Measurements from ENCODE around the gene SASS6. TPM values are rescaled to one million over a fixed set of nuclear protein-coding genes. Genes with fewer than 3 reads are reported as not detected.
"Not testable (repeated sequence)": the region's sequence is repeated elsewhere in the genome, so short reads cannot be mapped to it uniquely, and the experiment has no call there.

SASS6 gene
- total RNA-seq, 1 experiment from 2014 or later = 19.4 TPM

DNA sequence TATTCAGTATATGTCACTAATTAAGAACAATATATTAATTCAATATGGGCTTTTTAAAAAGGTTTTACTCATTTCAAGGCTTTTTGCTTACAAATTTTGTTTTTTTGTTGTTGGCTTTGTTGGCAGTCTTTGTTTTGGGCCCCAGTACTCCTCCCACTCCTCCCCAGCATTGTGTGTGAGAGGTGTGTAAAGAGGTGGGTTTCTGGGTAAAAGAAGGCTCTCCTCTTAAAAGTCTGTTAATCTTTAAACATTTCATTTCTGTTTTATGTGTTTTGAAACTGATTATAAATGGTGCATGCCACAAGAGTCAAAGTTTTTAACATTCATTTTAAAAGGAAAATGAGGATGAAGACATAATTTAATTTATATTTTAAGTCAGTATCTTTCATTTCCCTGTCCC lies 79.6 kb downstream of the SASS6 start:
- in situ Hi-C loops (cut with HindIII; ENCODE audit: low sequenced_read_pairs) = no loop called here

DNA sequence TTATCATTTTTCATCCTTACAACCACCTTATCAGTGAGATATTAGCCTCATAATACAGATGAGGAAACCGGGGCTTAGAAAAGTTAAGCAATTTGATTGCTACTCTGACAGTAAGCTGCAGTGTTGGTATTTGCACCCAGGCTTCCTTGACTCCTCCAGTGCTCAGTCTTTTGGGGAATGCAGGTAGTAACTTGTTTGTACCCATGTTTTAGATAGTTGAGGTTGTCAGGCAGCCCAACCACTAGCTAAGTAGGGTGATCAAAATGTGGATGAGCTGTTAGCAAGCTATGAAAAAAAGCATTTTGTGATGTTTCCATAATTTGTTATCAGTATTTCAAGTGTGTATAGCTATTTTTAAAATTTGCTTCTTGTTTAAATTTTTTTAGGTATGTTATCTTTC lies 80.8 kb downstream of the SASS6 start:
- in situ Hi-C loops (cut with HindIII; ENCODE audit: low sequenced_read_pairs) = no loop called here

More for the DNA sequence above, 79.6 kb downstream of the SASS6 start:
- DNase-seq (ENCODE audit: low spot score) = no peak

DNA sequence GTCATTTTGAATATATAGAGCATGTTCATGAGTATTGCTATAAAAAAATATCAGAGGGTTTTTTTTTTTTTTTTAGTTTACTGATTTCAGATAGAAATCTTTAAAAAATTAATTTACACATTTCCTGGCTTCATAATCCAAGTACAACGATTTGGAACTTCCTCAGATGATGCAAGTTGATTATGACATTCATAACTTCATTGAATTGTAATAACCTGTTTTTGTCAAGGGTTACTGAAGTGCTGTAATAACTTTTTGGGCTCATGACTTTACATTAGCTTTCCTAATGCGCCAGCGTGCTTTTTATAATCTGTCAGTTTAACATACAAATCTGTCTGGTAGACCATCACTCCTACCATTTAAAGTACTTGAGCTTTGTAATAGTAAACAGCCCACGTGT lies 81.3 kb downstream of the SASS6 start:
- in situ Hi-C loops (cut with HindIII; ENCODE audit: low sequenced_read_pairs) = no loop called here
- no peak for DNase-seq (ENCODE audit: low spot score)

More for the DNA sequence above, 80.8 kb downstream of the SASS6 start:
- no peak for DNase-seq (ENCODE audit: low spot score)

DNA sequence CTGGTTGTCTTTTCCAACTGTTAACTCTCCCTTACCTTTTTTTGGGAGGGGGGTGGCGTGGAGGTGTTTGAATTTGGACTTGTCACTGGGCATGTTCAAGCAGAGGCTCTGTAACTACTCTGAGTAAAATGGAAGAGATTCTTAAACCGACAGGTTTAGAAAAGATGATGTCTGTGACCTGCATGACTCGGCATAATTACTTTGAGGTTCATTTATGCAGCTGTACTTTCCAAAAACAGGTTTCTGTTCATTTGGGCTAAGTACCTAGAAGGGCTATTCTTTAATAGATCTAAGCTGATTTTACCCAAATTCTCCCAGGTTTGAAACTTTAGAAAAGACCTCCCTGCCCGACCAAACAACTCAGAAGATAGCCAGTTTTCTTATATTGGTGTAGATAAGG lies 82.6 kb downstream of the SASS6 start:
- no peak for DNase-seq (ENCODE audit: low spot score)
- in situ Hi-C loops (cut with HindIII; ENCODE audit: low sequenced_read_pairs) = no loop called here

DNA sequence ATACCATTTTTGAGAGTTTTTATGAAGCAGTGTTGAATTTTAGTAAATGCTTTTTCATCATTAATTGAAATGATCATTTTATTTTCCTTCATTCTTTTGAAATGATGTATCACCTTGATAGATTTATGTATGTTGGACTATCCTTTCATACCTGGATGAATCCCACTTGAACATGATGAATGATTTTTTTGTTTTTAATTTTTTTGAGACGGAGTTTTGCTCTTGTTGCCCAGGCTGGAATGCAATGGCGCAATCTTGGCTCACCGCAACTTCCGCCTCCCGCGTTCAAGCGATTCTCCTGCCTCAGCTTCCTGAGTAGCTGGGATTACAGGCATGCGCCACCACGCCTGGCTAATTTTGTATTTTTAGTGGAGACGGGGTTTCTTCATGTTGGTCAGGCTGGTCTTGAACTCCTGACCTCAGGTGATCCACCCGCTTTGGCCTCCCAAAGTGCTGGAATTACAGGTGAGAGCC lies 85.5 kb downstream of the SASS6 start:
- in situ Hi-C loops (cut with HindIII; ENCODE audit: low sequenced_read_pairs) = not testable (repeated sequence)

DNA sequence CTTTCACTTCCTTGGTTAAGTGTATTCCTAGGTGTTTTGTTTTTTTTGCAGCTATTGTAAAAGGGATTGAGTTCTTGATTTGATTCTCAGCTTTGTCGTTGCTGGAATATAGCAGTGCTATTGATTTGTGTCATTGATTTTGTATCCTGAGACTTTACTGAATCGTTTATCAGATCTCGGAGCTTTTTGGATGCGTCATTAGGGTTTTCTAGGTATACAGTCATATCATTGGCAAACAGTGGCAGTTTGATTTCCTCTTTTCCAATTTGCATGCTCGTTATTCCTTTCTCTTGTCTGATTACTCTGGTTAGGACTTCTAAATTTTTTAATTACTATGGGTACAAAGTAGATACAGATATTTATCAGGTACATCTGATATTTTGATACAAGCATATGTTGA lies 87.5 kb downstream of the SASS6 start:
- in situ Hi-C loops (cut with HindIII; ENCODE audit: low sequenced_read_pairs) = no loop called here
- DNase-seq (ENCODE audit: low spot score) = no peak

More for the DNA sequence above, 85.5 kb downstream of the SASS6 start:
- DNase-seq (ENCODE audit: low spot score) = not testable (repeated sequence)

DNA sequence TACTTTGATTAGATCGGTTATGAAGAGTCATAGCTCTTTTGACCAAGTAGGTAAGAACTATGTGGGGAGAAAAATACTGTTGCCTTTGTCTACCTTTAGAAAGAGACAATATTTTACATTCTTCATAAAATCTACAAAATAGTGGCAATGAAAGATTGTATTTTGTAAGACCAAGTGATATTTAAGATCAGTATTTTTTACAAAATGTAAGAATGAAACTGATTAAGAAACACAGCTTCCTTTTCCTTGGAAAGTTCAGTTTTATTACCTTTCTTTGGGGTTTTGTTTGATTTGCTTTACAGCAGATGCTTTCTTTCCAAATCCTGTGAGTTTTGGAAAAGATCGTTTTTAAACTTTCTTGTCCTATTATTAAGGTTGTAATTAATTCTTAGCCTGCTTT lies 93.1 kb downstream of the SASS6 start:
- no peak for DNase-seq (ENCODE audit: low spot score)
- in situ Hi-C loops (cut with HindIII; ENCODE audit: low sequenced_read_pairs) = no loop called here

DNA sequence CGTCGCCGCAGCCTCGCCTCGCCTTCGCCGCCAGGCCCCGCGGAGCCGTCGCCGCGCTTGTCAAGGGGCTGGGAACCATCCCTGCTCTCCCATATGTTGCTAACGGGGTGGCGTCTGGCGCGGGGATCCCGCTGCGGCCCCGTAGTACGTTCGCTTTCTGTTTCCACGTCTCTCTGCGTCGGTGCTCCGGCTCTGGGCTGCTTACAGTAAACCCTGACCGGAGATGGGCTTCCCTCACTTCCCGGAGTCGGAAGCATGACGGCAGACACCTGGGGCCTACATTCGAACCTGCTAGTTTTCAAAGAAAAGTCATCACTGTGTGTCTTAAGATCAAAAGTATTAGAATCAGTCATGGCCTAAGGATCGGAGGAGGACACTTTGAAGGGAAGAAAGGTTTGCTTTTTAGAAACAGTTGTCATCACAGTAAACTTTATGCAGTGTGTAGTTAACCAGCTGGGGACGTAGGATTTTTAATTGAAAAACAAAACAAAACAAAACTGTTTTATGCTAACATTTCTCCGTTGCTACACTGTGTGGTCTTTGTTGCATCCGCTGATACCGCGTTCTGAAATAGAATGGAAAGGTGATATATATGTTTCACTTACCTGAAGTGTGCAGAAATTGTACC lies 94.0 kb downstream of the SASS6 start:
- in situ Hi-C loops (cut with HindIII; ENCODE audit: low sequenced_read_pairs) = no loop called here
- DNase-seq (ENCODE audit: low spot score) = peak; percentile 66

DNA sequence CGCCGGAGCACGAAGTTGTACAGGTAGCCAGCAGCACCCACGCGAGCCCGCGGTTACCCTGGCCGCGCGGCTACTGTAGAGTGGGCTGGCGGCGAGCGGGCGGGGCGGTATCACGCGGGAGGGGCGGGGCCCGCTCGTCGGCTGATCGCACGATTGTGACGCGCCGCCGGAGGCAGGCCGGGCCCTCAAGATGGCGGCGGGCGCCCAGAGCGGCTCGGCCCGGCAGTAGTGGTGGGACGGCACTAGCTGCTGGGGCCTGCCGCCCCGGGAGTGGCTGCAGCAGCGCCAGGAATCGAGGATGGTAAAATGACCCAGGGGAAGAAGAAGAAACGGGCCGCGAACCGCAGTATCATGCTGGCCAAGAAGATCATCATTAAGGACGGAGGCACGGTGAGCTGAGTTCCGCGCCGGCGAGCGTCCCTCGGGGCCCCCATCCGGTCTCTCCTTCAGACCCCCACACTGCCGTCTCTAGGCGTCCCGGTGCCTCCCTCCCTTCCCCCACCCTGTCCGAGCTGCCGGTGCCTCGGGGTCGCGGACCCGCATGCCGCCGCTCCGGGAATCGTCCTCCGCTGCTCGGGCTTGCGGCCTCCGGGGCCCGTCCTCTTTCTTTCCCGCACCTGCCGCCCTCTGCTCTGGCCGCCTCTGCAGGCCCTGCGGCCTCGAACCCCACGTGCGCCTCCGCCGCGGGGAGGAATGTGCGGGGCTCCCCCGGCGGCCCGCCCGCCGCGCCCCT lies 94.6 kb downstream of the SASS6 start:
- in situ Hi-C loops (cut with HindIII; ENCODE audit: low sequenced_read_pairs) = no loop called here
- DNase-seq (ENCODE audit: low spot score) = peak; percentile 85

DNA sequence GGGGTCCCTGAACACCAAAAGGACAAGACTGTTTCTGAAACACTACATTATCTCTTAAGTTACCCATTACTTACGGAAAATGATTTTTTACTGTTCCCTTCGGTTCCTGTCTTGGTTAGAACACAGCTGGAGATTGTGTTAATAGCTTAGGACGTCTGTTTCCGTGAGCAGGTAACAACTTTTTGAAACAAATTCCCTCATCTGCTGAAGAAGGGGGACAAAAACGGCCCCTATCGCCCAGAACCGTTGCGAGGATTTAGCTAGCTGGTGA lies 95.1 kb downstream of the SASS6 start:
- no peak for DNase-seq (ENCODE audit: low spot score)
- in situ Hi-C loops (cut with HindIII; ENCODE audit: low sequenced_read_pairs) = no loop called here

DNA sequence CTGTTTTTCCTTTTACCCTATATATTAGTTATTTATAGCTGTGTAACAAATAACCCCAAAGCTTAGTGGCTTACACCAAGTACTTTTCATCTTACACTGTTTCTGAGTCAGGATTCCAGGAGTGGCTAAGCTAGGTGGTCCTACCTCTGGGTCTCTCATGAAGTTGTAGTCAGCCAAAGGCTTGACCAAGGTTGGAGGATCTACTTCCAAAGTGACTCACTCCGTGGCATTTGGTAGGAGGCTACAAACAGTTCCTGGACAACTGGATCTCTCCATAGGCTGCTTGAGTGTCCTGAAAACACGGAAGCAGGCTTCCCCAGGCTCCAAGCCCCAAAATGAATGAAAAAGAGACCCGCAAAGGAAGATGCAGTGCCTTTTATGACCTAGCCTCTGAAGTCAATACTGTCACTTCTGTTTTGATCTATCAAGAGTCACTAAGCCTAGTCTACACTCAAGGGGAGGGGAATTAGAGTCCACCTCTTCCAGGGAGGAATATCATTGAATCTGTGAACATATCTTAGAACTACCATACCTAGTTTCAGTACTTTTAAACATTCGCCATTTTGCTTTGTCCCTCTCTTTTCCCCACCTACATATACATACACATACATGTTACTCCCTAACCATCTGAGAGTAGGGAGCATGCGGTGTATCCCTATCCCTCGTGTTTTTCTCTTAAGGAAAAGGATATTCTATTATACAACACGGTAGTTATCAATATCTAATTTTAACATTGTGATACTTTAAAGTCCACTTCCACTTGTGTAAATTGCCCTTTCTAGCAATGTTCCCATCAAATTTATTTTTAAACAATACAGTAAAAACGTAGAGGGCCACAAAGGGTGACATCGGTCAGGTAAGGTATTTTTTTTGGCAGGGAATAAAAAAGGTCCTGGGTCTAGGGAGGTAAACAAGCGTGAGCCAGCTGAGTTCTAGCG lies 95.7 kb downstream of the SASS6 start:
- peak; percentile 23 for DNase-seq (ENCODE audit: low spot score)
- in situ Hi-C loops (cut with HindIII; ENCODE audit: low sequenced_read_pairs) = no loop called here

DNA sequence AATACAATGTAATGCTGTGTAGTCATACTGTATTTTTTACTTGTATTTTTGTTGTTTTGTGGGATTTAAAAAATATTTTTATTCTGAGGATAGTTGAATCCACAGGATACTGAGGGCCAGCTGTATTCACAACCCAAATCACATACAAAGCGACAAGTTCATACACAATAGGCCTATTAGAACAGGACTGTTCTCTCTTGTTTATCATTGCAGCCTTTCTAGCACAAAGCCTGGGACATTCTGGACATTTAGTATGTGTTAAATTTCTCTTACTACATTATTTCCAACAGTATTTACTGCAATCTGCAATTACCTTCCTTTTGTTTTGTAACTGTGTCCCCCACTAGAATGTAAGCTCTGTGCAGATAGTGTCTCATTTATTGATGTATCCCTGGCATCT lies 97.5 kb downstream of the SASS6 start:
- no peak for DNase-seq (ENCODE audit: low spot score)
- in situ Hi-C loops (cut with HindIII; ENCODE audit: low sequenced_read_pairs) = no loop called here

DNA sequence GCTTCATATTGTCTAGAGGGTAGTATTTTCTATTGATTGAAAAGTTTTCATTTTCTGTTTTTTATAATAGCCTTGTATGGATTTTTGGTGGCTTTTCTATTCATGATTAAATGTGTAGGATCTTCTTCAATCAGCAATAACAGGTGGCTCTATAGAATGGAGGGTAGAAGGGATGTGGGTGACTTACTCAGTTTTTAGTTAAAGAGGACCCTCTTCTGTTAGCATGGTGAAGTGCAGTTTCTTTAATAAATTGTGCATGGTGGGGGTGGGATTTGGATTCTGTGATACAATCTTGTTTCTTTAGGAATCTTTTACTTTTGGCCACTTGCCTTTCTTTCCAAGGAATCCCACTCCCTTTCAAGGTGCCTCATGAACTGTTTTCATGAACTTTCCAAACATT lies 98.3 kb downstream of the SASS6 start:
- in situ Hi-C loops (cut with HindIII; ENCODE audit: low sequenced_read_pairs) = no loop called here
- peak; percentile 17 for DNase-seq (ENCODE audit: low spot score)

Other genes starting within 250 kb of the SASS6 start
- gene SLC35A3, start 162.9 kb downstream of the SASS6 start, total RNA-seq (2014; rRNA removed; shearing (Covaris generic)) = 18.6 and 28.2 TPM in 2 replicates
- 3.0 and 6.9 TPM in 2 replicates for gene TRMT13, start 233 bp upstream of the SASS6 start, total RNA-seq (2014; rRNA removed; shearing (Covaris generic))
- gene LRRC39, start 45.3 kb upstream of the SASS6 start, total RNA-seq (2014; rRNA removed; shearing (Covaris generic)) = 0.34 TPM in 1 of 2 replicates, not detected in the other
- gene DBT, start 116.9 kb upstream of the SASS6 start, total RNA-seq (2014; rRNA removed; shearing (Covaris generic)) = 3.3 and 4.2 TPM in 2 replicates
- gene RTCA, start 133.3 kb upstream of the SASS6 start, total RNA-seq (2014; rRNA removed; shearing (Covaris generic)) = 39.0 and 40.4 TPM in 2 replicates
- gene CDC14A, start 219.6 kb upstream of the SASS6 start, total RNA-seq (2014; rRNA removed; shearing (Covaris generic)) = 4.1 and 9.9 TPM in 2 replicates

Data from G401 (cell line).